NCI-H510A (cell line): ENCODE data around the gene GBP6.
"Not testable (repeated sequence)": the region's sequence is repeated elsewhere in the genome, so short reads cannot be mapped to it uniquely, and the experiment has no call there.

ENCODE experiments used
- DNase-seq: peaks from one replicate; lab custom pipeline; 2025; lab: John Stamatoyannopoulos, UW

GBP6 gene

DNA sequence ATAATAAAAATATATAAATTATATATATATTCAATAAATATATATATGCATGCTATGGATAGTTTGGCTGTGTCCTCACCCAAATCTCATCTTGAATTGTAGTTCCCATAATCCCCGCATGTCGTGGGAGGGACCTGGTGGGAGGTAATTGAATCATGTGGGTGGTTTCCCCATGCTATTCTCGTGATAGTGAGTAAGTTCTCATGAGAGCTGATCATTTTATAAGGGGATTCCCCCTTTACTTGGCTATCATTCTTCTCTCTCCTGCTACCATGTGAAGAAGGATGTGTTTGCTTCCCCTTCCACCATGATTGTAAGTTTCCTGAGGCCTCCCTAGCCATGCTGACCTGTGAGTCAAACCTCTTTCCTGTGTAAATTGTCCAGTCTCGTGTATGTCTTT, 10.0 kb downstream of the GBP6 start:
- not testable (repeated sequence) for DNase-seq

DNA sequence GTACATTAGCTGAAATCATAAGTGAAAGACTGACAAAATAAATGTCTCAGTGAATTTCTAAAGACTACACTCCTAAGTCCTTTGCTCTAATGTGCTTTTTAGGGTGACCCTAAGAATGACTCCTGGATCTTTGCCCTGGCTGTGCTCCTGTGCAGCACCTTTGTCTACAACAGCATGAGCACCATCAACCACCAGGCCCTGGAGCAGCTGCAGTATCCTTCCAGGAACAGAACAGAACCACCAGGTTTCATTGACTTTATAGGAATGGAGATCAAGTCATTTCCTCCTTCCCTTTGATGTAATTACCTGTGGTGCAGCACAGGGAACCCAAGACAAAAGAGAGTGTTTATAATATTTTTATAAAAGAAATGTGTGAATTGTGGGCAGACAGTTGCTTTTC, 14.1 kb downstream of the GBP6 start:
- no peak for DNase-seq

DNA sequence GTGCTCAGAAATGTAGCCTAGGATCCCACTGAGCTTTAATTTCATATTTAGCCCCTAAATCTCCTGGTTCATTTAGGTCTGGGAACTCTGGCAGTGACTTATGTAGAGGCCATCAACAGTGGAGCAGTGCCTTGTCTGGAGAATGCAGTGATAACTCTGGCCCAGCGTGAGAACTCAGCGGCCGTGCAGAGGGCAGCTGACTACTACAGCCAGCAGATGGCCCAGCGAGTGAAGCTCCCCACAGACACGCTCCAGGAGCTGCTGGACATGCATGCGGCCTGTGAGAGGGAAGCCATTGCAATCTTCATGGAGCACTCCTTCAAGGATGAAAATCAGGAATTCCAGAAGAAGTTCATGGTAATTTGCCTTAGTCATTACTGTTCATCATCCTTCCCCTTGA, 17.8 kb downstream of the GBP6 start:
- no peak for DNase-seq

DNA sequence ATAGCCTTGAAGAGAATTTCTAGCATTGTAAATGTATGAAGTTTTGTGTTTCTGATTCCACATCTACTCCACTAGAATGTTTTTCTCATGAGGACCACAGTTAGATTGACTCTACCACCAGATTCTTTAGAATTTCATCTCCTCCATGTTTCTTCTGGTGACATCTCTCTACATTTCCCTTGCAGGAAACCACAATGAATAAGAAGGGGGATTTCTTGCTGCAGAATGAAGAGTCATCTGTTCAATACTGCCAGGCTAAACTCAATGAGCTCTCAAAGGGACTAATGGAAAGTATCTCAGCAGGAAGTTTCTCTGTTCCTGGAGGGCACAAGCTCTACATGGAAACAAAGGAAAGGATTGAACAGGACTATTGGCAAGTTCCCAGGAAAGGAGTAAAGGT, 18.6 kb downstream of the GBP6 start:
- no peak for DNase-seq

DNA sequence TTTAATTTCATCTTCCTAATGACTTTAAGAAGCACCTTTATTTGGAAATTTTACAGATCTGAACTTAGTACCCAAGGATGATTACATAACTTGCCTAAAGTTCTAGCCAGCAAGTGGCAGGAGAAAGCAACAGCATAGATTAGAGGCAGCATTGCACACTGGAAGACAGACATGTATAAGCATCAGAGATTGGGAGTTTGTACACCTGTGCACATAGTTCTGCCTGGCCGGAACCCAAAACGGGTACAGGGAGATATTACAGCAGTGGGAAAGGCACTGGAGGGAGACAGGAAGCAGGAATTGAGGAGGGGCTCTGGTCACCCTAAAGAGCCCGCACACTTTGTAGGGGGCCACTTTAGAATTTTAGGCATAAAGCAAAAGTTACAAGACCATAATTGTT, 19.3 kb downstream of the GBP6 start:
- no peak for DNase-seq

DNA sequence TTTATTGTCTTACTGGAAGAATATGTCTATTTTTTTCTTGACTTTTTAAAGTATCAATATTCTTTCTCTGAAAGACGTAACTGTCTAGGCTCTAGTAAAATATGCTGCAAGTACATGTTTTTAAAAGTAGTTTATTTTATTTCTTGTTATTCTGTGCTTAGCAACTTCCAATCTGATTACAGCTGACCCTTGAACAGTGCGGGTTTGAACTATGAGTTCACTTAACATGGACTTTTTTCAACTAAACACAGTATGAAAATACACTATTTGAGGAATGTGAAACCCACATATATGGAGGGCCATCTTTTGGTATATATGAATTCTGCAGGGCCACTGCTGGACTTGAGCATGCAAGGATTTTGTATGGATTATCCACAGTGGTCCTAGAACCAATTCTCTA, 26.8 kb downstream of the GBP6 start:
- no peak for DNase-seq

DNA sequence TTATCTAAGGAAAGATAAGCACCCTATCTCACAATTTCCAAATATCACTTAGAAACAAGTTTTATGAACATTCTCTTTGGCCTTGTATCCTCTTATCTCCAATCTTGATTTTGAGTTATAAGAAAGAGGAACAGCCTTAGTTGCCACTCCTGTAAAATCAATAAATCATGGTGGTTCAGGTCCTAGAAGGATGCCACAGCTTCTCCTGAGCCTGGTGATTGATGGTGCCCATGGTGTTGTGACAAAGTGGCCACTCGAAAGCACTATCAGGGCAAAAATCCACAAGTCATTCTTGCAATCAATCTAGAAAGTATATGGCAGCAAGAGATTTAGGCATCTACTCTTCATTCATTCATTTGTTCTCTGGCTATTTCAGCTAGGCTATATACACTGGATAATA, 27.8 kb downstream of the GBP6 start:
- no peak for DNase-seq

DNA sequence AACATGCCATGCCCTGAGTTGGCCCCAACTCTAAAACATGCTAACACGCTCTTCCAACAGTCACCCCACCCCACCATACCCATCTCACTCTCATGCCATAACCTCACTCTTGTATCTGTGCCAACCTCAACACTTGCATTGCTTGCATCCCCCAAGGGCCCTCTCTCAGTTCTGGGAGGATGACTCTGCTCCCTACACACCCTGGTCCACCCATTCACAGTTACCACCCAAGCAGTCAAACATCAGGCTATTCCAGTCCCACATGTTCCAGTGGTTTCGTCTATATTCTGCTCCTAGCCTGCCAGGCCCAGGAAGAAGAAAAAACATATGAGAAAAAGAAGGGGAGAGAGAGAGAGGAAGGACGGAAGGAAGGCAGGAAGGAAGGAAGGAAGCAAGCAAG, 31.0 kb downstream of the GBP6 start:
- no peak for DNase-seq

DNA sequence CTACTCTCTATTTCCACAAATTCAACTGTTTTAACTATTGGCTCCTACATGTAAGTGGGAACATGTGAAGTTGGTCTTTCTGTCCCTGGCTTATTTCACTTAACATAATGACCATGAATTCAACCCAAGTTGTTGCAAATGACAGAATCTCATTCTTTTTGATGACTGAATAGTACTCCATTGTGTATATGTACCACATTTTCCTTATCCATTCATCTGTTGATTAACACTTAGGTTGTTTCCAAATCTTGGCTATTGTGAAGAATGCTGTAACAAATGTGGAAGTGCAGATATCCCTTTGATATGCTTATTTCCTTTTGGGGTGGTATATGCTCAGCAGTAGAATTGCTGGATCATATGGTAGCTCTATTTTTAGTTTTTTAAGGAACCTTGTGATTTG, 33.0 kb downstream of the GBP6 start:
- no peak for DNase-seq

DNA sequence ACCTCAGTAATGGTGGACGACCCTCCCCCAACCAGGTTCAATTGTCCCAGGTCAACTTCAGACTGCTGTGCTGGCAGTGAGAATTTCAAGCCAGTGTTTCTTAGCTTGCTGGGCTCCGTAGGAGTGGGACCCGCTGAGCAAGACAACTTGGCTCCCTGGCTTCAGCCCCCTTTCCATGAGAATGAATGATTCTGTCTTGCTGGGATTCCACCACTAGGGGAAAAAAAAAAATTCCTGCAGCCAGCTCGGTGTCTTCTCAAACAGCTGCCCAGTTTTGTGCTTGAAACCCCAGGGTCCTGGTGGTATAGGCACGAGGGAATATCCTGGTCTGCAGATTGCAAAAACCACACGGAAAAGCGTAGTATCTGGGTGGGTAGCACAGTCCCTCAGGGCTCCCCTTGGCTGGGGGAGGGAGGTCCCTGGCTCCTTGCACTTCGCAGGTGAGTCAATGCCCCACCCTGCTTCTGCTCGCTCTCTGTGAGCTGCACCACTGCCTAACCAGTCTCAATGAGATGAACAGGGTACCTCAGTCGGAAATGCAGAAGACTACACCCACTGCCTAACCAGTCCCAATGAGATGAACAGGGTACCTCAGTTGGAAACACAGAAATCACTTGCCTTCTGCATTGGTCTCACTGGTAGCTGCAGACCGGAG, 41.5 kb downstream of the GBP6 start:
- DNase-seq: no peak

DNA sequence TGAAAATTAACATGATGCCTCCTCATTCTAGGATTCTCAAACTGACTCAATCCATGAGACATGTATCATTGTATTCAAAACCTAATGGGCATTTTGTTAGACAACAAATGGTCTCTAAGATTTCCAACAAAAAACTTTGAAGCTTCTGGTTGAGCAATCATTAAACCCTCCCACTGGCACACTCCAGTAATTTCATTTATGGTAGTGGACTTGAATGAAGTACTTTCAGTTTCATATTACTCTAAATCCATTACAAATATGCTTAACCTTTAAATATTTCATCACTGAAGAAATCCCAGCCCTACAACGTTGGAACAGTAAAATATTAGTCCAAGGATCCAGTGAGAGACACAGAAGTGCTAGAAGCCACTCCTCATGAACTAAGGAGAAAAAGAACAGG, 43.5 kb downstream of the GBP6 start:
- no peak for DNase-seq

DNA sequence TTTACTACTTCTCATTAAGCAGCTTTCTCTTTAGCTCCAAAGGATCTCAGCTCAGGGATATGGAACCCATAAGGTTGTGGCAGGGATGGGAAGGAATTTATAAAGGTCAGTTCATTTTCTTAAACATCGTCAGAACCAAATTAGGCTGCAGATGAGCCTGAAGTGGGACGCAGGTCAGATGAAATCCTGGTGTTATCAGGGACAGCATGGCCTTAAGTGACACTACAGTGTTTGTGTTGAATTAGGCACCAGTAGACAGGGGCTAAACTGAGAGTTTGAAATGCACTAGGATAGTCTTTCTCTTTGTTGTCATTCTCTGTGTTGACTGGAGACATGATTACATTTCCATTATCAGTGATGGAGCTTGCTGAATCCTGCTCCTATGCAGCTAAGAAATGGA, 43.9 kb downstream of the GBP6 start:
- DNase-seq: not testable (repeated sequence)

DNA sequence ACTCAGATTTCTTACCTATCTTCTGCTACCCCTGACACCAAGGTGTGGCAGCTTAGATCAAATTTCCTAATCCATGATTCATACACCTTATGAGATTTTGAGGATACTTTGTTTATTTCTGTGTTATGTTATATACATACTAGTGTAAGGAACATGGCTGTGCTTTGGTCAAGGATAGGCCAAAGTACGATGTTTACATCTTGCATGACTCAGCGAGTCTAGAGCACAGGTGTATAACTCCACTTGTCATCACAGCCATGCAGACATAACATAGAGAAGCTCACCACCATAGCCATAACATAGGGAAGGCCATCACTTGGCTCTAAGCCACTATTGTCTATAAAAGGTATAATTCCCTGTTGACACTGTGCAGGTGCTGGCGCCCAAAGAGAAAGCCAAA, 61.2 kb downstream of the GBP6 start:
- DNase-seq: peak; percentile 79

DNA sequence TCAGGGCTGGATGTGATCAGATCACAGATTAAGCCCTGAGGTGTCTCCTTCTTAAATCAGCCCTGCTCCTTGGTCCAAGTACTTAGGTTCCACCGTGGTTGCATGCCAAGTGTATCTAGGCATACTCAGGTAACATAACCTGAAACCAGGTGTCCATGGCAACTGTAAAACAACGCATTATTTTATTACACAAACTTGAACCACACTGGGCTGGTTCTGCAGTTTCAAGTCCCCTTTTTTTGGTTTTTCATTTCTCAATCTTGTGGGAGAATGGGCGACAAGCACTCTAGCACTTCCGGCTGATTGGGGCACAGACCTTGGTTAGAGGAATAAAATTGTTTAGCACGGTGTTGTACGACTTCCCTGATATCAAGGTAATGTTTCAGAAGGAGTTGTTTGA, 65.2 kb downstream of the GBP6 start:
- DNase-seq: no peak

DNA sequence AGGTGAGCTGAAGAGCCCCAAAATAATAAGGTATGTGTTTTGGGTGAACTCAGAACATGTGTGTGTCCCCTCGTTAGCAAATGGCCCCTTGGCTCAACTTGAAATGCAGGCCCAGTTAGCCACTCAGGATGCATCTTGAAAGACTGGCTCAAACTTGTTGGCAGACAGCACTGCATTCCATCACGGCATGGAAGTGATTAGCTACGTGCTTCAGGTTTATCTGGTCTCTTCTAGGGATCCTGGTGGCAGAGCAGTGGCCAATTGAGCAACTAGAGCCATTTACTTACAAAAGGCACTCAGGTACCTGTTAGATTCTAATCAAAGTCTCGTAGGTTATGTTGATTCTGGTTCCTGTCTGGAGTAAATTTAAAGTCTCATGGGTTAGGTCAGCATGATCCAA, 65.8 kb downstream of the GBP6 start:
- not testable (repeated sequence) for DNase-seq

DNA sequence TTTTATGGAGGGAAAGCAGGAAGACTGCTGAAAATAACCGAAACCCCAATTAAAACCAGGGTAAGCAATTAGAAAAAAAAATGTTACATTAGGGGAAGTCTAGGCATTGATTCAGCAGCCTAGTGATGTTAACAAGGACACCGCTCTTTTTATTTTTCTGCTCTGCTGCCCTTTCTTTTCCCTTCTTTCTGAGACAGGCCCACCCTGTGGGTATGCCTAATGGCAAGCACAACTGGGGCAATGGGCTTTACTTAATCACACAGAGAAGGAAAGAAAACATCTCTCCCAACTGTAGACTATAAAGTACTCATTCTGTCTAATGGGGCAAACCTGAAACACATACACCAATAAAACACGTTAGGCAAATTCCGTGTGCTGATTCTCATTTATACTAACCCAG, 69.6 kb downstream of the GBP6 start:
- DNase-seq: no peak

DNA sequence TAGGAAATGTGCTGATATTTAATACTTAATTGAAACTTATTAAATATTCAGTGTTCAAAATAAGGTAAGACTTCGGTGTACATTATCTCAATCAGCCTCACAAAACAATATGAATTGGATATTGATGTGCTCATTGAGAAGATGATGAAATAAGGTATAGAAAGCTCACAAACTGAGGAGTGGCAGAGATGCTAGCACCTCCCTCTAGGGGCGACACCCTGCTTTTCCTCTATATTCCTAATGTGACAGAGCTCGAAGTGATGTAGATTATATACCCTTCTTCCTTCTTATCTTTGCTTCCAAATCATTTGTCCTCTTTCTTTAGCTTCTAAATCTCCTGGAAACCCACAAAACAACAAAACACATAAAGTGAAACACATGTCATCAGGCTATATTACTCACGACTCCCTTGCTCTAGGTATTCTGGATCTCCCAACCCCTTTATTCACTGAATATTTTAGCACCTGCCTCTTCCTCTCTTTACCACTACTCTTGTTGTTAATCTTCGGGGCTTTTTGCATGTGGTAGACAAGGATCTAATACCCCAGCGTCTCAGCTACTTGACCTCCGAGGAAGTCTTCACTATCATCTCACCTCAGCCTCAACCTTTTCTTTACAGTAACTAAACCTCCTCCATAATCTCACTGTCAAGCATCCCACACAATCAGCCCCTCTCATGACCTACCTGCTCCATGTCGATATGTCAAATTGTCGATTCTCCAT, 70.4 kb downstream of the GBP6 start:
- not testable (repeated sequence) for DNase-seq
